Measurements from ENCODE around the gene GLIS1. TPM values are rescaled to one million over a fixed set of nuclear protein-coding genes. Genes with fewer than 3 reads are reported as not detected.

GLIS1 gene
- total RNA-seq, 1 experiment from 2014 or later: 0.39 TPM

DNA sequence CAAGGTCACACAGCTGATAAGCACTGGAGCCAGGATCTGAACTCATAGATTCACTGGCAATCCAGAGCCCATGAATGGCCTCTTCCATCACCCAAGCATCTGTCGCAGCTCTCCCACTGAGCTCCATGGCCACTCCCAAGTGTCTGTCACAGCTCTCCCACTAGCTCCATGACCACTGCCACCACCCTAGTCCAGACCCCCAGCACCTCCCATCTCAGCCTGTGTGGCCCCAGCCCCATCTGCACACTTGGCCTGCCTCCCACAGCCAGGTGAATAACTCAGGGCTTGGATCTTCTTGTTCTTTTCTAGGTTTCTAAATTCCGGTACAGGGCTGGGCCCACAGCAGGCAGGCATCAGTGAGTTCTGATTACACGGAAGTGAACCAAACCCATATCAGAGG, 76.0 kb downstream of the GLIS1 start:
- BruUV-seq (replicated peaks): no TSS peak
- Histone ChIP-seq H3K36me3 (ENCODE audit: control insufficient read depth in 1 of 2, insufficient read depth in 2 of 2, low read length in 2 of 2) (no peaks in the 10 kb centered on the region), H3K9ac (ENCODE audit: low read length) (no peak overlapping the region), H3K79me2 (ENCODE audit: insufficient read depth, low read length) (no peaks in the 10 kb centered on the region), H4K20me1 (ENCODE audit: insufficient read depth) (no peaks in the 10 kb centered on the region), H2AFZ (ENCODE audit: low read depth, low read length, poor library complexity, severe bottlenecking) (no peak overlapping the region), H3K4me2 (ENCODE audit: low read length) (no peak overlapping the region), H3K27ac (ENCODE audit: low read depth, low read length) (no peak overlapping the region), H3K27me3 (ENCODE audit: insufficient read depth, low read length) (peaks cover 22% of the 10 kb centered on the region), H3K4me3 (replicated peaks in 1 of 2; ENCODE audit: low read depth in 1 of 2, low read length in 2 of 2) (no peak overlapping the region), H3K9me2 (ENCODE audit: insufficient read depth) (no peaks in the 10 kb centered on the region), H3K4me1 (ENCODE audit: control insufficient read depth in 1 of 2, insufficient read depth in 2 of 2, low read length in 2 of 2) (no peaks in the 10 kb centered on the region), H3K9me3 (ENCODE audit: control insufficient read depth in 1 of 2, insufficient read depth in 1 of 2, low read depth in 1 of 2, low read length in 2 of 2) (no peaks in the 10 kb centered on the region)
- intact Hi-C loops (cut with micrococcal nuclease): no loop called here
- POLR2A ChIA-PET: no interaction called here
- CTCF ChIA-PET: no interaction called here
- no peak for TF ChIP-seq YY1 (IDR thresholded peaks at IDR 0.05; ENCODE audit: extremely low read depth, insufficient replicate concordance, low read depth, low read length)
- TF ChIP-seq CEBPB (IDR thresholded peaks at IDR 0.05; ENCODE audit: low read depth): no peak
- TF ChIP-seq SRF (IDR thresholded peaks at IDR 0.05; ENCODE audit: low read depth): no peak
- no peak for TF ChIP-seq MAX (IDR thresholded peaks at IDR 0.05)
- no peak for TF ChIP-seq ELF1 (IDR thresholded peaks at IDR 0.05; ENCODE audit: borderline replicate concordance, low read depth)
- TF ChIP-seq SIN3A (IDR thresholded peaks at IDR 0.05; ENCODE audit: low read depth): no peak
- TF ChIP-seq, protein P1, sequence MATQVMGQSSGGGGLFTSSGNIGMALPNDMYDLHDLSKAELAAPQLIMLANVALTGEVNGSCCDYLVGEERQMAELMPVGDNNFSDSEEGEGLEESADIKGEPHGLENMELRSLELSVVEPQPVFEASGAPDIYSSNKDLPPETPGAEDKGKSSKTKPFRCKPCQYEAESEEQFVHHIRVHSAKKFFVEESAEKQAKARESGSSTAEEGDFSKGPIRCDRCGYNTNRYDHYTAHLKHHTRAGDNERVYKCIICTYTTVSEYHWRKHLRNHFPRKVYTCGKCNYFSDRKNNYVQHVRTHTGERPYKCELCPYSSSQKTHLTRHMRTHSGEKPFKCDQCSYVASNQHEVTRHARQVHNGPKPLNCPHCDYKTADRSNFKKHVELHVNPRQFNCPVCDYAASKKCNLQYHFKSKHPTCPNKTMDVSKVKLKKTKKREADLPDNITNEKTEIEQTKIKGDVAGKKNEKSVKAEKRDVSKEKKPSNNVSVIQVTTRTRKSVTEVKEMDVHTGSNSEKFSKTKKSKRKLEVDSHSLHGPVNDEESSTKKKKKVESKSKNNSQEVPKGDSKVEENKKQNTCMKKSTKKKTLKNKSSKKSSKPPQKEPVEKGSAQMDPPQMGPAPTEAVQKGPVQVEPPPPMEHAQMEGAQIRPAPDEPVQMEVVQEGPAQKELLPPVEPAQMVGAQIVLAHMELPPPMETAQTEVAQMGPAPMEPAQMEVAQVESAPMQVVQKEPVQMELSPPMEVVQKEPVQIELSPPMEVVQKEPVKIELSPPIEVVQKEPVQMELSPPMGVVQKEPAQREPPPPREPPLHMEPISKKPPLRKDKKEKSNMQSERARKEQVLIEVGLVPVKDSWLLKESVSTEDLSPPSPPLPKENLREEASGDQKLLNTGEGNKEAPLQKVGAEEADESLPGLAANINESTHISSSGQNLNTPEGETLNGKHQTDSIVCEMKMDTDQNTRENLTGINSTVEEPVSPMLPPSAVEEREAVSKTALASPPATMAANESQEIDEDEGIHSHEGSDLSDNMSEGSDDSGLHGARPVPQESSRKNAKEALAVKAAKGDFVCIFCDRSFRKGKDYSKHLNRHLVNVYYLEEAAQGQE (IDR thresholded peaks at IDR 0.05; ENCODE audit: low read depth): no peak
- no peak for TF ChIP-seq ZBTB33 (IDR thresholded peaks at IDR 0.05; ENCODE audit: extremely low read depth, insufficient replicate concordance, low read length)
- TF ChIP-seq POLR2A (IDR thresholded peaks at IDR 0.05; ENCODE audit: borderline replicate concordance, extremely low read depth, insufficient read depth, insufficient read length): no peak
- TF ChIP-seq FOSL1 (IDR thresholded peaks at IDR 0.05; ENCODE audit: low read depth): no peak
- DNase-seq (ENCODE audit: low read depth, low spot score) (no peak), ATAC-seq (no peak)
- RAD21 ChIA-PET (ENCODE audit: low non-redundant PET in 1 of 2, low total read pairs in 2 of 2, uncharacterized antibody in 2 of 2, unreplicated experiment in 2 of 2): no interaction called here
